HepG2 (cell line): Measurements from ENCODE around the gene EIF4E1B. TPM values are rescaled to one million over a fixed set of nuclear protein-coding genes. Genes with fewer than 3 reads are reported as not detected.

Experiments used
- ATAC-seq: fragments of 200-7000 bp; cut with Tn5 transposase; 3 replicates; pipeline ENCODE4 v1.9.1; 2020; ENCODE audit warnings: mild to moderate bottlenecking, moderate library complexity
- BruUV-seq: library from RNA; stranded (reverse); fragments of 400-500 nt; replicated peaks from 2 replicates; lab custom pipeline; 2021; lab: Mats Ljungman, UMichigan
- CTCF ChIA-PET: fragments of 300-600 bp; formaldehyde crosslinking; extraction: SDS; loops from one replicate; lab custom pipeline; 2021; ENCODE audit warnings: low total read pairs, inconsistent platforms, low intra/inter-chr PET ratio; lab: Yijun Ruan, JAX
- POLR2A ChIA-PET: fragments of 350-600 bp; sonication (Branson Sonifier 250); formaldehyde crosslinking; loops from one replicate; lab custom pipeline; 2020; ENCODE audit warnings: antibody characterized with exemption, inconsistent platforms; lab: Yijun Ruan, JAX
- DNase-seq: peaks from one replicate; pipeline ENCODE4 v3.0.0-alpha.2; 2015; ENCODE audit warnings: low spot score
- FAIRE-seq: peaks from 3 replicates; lab custom pipeline; 2011; peaks lifted over from hg19 to GRCh38; lab: Jason Lieb, UNC
- H2AFZ ChIP-seq: one replicate; pipeline ENCODE4 v1.6.1; 2011; ENCODE audit warnings: low read length, inconsistent platforms
- H3K27ac ChIP-seq: fragments of 300-600 bp; 3 replicates; pipeline ENCODE4 v1.8.0; 2011; ENCODE audit warnings: mixed run types, mild to moderate bottlenecking, mixed read lengths, low read length, inconsistent platforms; ENCODE audit not compliant: insufficient read depth; ENCODE audit errors: extremely low read length
- H3K27me3 ChIP-seq, 2 experiments: fragments of 200-600 bp in 1 of 2; 2 replicates in 1 of 2; 3 replicates in 1 of 2; pipeline versions ENCODE4 v1.6.0 to v1.8.0; 2011; ENCODE audit warnings: low read length in 2 of 2, mild to moderate bottlenecking in 2 of 2, moderate library complexity in 2 of 2, inconsistent platforms in 1 of 2; ENCODE audit not compliant: insufficient read depth in 2 of 2, control insufficient read depth in 1 of 2
- H3K36me3 ChIP-seq, 2 experiments: fragments of 200-600 bp in 1 of 2; replicated peaks in 1 of 2; 2 replicates in 1 of 2; 3 replicates in 1 of 2; pipeline versions ENCODE4 v1.5.1 to v1.8.0; 2011; ENCODE audit warnings: low read length in 2 of 2, inconsistent platforms in 1 of 2; ENCODE audit not compliant: insufficient read depth in 2 of 2, control insufficient read depth in 1 of 2
- H3K4me1 ChIP-seq: 2 replicates; pipeline ENCODE4 v1.5.1; 2012; ENCODE audit warnings: low read length, inconsistent platforms; ENCODE audit not compliant: insufficient read depth
- H3K4me2 ChIP-seq: 2 replicates; pipeline ENCODE4 v1.6.0; 2011; ENCODE audit warnings: low read depth, low read length, inconsistent platforms
- H3K4me3 ChIP-seq, 3 experiments: fragments of 200-600 bp in 1 of 3; sonication (generic), shearing (Covaris generic) in 1 of 3; replicated peaks in 1 of 3; 2 replicates each; pipeline ENCODE4 v1.5.1; 2011 to 2016; ENCODE audit warnings: low read length in 3 of 3, inconsistent platforms in 2 of 3, low read depth in 2 of 3, mild to moderate bottlenecking in 2 of 3, control low read depth in 1 of 3, mixed read lengths in 1 of 3; ENCODE audit not compliant: insufficient read depth in 1 of 3
- H3K79me2 ChIP-seq: one replicate; pipeline ENCODE4 v1.6.1; 2011; ENCODE audit warnings: low read length, inconsistent platforms; ENCODE audit not compliant: insufficient read depth
- H3K9ac ChIP-seq: 2 replicates; pipeline ENCODE4 v1.6.0; 2011; ENCODE audit warnings: mild to moderate bottlenecking, low read depth, low read length, inconsistent platforms; ENCODE audit not compliant: insufficient read depth
- H3K9me3 ChIP-seq: 2 replicates; pipeline ENCODE4 v1.5.1; 2012; ENCODE audit warnings: mild to moderate bottlenecking, low read length
- H4K20me1 ChIP-seq: 2 replicates; pipeline ENCODE4 v1.6.0; 2011; ENCODE audit warnings: inconsistent platforms, mild to moderate bottlenecking, low read length, moderate library complexity; ENCODE audit not compliant: insufficient read depth
- AFF4 ChIP-seq: sonication (generic); formaldehyde crosslinking; IDR thresholded peaks from 2 replicates; pipeline ENCODE4 v1.4.0; 2020; ENCODE audit warnings: missing genetic modification reagents
- HNF4G ChIP-seq, 2 experiments: sonication (generic) in 1 of 2; formaldehyde crosslinking in 1 of 2; IDR thresholded peaks; 2 replicates each; pipeline versions ENCODE4 v1.4.0 to v1.6.1; 2011 to 2020; ENCODE audit warnings: borderline replicate concordance in 2 of 2, low read depth in 2 of 2, mild to moderate bottlenecking in 2 of 2, low read length in 1 of 2, missing genetic modification reagents in 1 of 2, moderate library complexity in 1 of 2
- MIER3 ChIP-seq: IDR thresholded peaks from 2 replicates; pipeline ENCODE4 v1.6.1; 2016; ENCODE audit warnings: missing compliant biosample characterization, borderline replicate concordance
- NFKB2 ChIP-seq: sonication (generic); formaldehyde crosslinking; IDR thresholded peaks from 2 replicates; pipeline ENCODE4 v1.4.0; 2020; ENCODE audit warnings: missing genetic modification reagents, borderline replicate concordance
- RXRA ChIP-seq: sonication (generic); formaldehyde crosslinking; IDR thresholded peaks from 2 replicates; pipeline ENCODE4 v1.5.1; 2020; ENCODE audit warnings: missing genetic modification reagents
- ZNF512 ChIP-seq: sonication (generic); formaldehyde crosslinking; IDR thresholded peaks from 2 replicates; pipeline ENCODE4 v1.4.0; 2020; ENCODE audit warnings: mild to moderate bottlenecking, missing genetic modification reagents
- ZNF720 ChIP-seq: sonication (generic); formaldehyde crosslinking; IDR thresholded peaks from 2 replicates; pipeline ENCODE4 v1.4.0; 2020; ENCODE audit warnings: missing genetic modification reagents
- ZNF781 ChIP-seq: sonication (generic); formaldehyde crosslinking; IDR thresholded peaks from 2 replicates; pipeline ENCODE4 v1.5.1; 2020; ENCODE audit warnings: borderline replicate concordance, mild to moderate bottlenecking, missing genetic modification reagents; ENCODE audit errors: not compliant biosample characterization
- WGBS: methylation state at CpG from one replicate; pipeline ENCODE4 v1.1.6; 2017; ENCODE audit warnings: low lambda C conversion rate; 5-methylcytosine and 5-hydroxymethylcytosine counted together
- in situ Hi-C: cut with HindIII; loops from 2 replicates; pipeline ENCODE4 v1.10.0; 2017; ENCODE audit warnings: low pct_unique_long_range_greater_than_20kb; ENCODE audit not compliant: extremely low pct_ligation_motif_present
- intact Hi-C: fragments of 100-400 bp; cut with micrococcal nuclease; formaldehyde crosslinking; loops from one replicate; pipeline ENCODE4 v1.10.0; 2022; ENCODE audit not compliant: unreplicated experiment
- polyA plus RNA-seq, 8 experiments: library from polyadenylated mRNA; depleted of rRNA in 3 of 8; stranded (reverse) in 7 of 8; unstranded in 1 of 8; fragments of >200 nt; fragmentation: Illumina TruSeq in 4 of 8; extraction: Trizol in 4 of 8; gene quantifications; 2 replicates each; pipeline versions ENCODE4 v1.2.1 to v1.2.3, GENCODE V29; 2011 to 2016; ENCODE audit warnings: low read depth in 4 of 8, missing spikeins in 1 of 8, mixed read lengths in 1 of 8; ENCODE audit not compliant: insufficient read depth in 1 of 8
- total RNA-seq, 5 experiments: library from RNA; depleted of rRNA; stranded (reverse); fragments of >200 nt; fragmentation: Illumina TruSeq; extraction: Trizol; gene quantifications; 2 replicates each; pipeline ENCODE4 v1.2.3, GENCODE V29; 2016; ENCODE audit warnings: low read depth in 1 of 5
- TF ChIP-seq, protein P1 (sequence below): sonication (generic); formaldehyde crosslinking; IDR thresholded peaks from 2 replicates; pipeline ENCODE4 v1.5.1; 2020; ENCODE audit warnings: mild to moderate bottlenecking, missing genetic modification reagents, moderate library complexity

EIF4E1B gene
- total and polyA plus RNA-seq, 2 of the 13 experiments (the other 11 are each of a cell fraction or from before 2014, with no cell fraction given): not detected

DNA sequence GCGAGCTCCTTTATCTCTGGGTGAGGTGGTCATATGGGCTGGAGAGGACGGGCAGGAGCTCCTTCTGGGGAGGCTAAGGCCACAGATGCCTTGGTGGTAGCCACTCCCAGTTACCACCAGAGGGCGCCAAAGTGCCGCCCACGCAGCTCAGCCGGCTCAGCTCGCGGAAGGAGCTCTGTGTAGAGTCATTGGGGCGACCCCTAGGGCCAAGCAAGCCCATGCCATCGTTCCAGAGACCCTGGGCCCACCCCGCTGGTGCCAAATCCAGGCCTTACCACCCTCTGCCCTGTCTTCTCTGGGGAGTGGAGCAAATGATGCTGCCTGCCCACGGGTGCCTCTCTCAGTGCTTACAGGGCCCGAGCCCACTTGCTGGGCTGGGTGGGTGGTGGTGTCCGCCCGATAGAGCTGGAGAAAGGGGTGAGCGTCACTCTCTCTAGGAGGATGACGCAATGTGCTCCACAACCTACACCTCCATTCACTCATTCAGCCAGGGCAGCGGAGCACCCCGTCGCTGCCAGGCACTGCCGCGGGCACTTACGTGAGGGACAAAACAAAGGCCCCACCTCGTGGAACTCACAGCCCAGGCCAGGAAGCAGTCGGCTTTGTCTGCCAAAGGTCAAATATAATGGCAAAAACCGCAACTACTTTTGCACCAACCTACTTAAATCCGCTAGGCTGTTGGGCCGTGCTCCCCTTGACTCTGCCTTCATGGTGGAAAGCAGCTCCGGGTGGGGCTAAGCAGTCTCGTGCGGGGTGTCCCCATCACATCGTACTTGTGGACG lies 30.6 kb downstream of the EIF4E1B start:
- Histone ChIP-seq H3K27me3 (peaks cover 5 to 7% of the 10 kb centered on the region in 2 experiments; a peak in 4 of 5 replicates), H2AFZ (no peak overlapping the region), H3K4me1 (peaks cover 14% of the 10 kb centered on the region), H3K9me3 (no peaks in the 10 kb centered on the region), H3K4me3 (no peak overlapping the region; a peak in 1 of 6 replicates), H3K9ac (no peak overlapping the region), H4K20me1 (no peaks in the 10 kb centered on the region), H3K27ac (no peak overlapping the region), H3K36me3 (no peaks in the 10 kb centered on the region), H3K79me2 (no peaks in the 10 kb centered on the region), H3K4me2 (peak overlapping the region; percentile 20; the same call in 1 of the 2 replicates)
- FAIRE-seq (peak; percentile 58), ATAC-seq (peak; percentile 84), DNase-seq (peak; percentile 65)
- POLR2A ChIA-PET: interaction anchor here (1.1 to 1.5 kb wide), 2 partner anchors 14 to 16 kb away, joined by 3 to 7 read pairs; partner anchors contain the start of gene TSPAN17
- intact Hi-C loops (no loop called here), in situ Hi-C loops (loop anchor here (10.0 kb wide), 1 partner anchor 294 kb away; no protein-coding TSS in a partner anchor)
- WGBS: 64% methylated on average over 15 of the region's 33 CpGs
- CTCF ChIA-PET: interaction anchor here (0.7 to 1.6 kb wide), 3 partner anchors 83 to 298 kb away, joined by 3 to 7 read pairs (median 3); no protein-coding TSS in a partner anchor
- BruUV-seq: no TSS peak
- TF ChIP-seq, protein P1, sequence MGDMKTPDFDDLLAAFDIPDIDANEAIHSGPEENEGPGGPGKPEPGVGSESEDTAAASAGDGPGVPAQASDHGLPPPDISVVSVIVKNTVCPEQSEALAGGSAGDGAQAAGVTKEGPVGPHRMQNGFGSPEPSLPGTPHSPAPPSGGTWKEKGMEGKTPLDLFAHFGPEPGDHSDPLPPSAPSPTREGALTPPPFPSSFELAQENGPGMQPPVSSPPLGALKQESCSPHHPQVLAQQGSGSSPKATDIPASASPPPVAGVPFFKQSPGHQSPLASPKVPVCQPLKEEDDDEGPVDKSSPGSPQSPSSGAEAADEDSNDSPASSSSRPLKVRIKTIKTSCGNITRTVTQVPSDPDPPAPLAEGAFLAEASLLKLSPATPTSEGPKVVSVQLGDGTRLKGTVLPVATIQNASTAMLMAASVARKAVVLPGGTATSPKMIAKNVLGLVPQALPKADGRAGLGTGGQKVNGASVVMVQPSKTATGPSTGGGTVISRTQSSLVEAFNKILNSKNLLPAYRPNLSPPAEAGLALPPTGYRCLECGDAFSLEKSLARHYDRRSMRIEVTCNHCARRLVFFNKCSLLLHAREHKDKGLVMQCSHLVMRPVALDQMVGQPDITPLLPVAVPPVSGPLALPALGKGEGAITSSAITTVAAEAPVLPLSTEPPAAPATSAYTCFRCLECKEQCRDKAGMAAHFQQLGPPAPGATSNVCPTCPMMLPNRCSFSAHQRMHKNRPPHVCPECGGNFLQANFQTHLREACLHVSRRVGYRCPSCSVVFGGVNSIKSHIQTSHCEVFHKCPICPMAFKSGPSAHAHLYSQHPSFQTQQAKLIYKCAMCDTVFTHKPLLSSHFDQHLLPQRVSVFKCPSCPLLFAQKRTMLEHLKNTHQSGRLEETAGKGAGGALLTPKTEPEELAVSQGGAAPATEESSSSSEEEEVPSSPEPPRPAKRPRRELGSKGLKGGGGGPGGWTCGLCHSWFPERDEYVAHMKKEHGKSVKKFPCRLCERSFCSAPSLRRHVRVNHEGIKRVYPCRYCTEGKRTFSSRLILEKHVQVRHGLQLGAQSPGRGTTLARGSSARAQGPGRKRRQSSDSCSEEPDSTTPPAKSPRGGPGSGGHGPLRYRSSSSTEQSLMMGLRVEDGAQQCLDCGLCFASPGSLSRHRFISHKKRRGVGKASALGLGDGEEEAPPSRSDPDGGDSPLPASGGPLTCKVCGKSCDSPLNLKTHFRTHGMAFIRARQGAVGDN (CRISPR knock-in tag): peak; percentile 44
- TF ChIP-seq ZNF720 (CRISPR knock-in tag) (no peak), ZNF512 (CRISPR knock-in tag) (no peak), MIER3 (CRISPR knock-in tag) (no peak), ZNF781 (CRISPR knock-in tag) (no peak), AFF4 (CRISPR knock-in tag) (no peak), RXRA (CRISPR knock-in tag) (peak; percentile 28; the same call in 1 of the 2 replicates), HNF4G (IDR thresholded peaks at IDR 0.05; ENCODE audit: borderline replicate concordance, low read depth, low read length) (no peak), HNF4G (CRISPR knock-in tag; IDR thresholded peaks at IDR 0.05; ENCODE audit: borderline replicate concordance, low read depth) (no peak), NFKB2 (CRISPR knock-in tag) (no peak; the same call in 1 of the 2 replicates)
